LoVo (cell line): ENCODE measurements around the gene DVL3.
"Not testable (repeated sequence)": the region's sequence is repeated elsewhere in the genome, so short reads cannot be mapped to it uniquely, and the experiment has no call there.

ENCODE experiments used
- DNase-seq: peaks from one replicate; pipeline ENCODE4 v3.0.0-alpha.2; 2016; ENCODE audit warnings: low spot score

The DVL3 gene

GRCh38 chr3:184154885-184155643, at the start of gene DVL3:
Gene DVL3, plus strand, starts transcription at chr3:184155377. Its CDS starts 259 bp downstream, at chr3:184155636.
- DNase-seq = peak; percentile 71

DNA sequence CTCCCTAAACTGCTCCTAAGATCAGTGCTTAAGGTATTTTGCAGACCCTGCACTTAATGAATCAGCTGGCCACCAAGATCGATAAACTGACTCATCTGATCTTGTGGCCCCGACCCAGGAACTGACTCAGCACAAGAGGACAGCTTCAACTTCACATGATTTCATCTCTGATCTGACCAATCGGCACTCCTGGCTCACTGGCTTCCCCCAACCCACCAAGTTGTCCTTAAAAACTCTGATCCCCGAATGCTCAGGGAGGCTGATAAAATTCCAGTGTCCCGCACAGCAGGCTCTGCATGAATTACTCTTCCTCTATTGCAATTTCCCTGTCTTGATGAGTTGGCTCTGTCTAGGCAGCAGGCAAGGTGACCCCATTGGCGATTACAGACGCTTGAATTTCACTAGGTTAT, 44.9 kb upstream of the DVL3 start:
- no peak for DNase-seq

DNA sequence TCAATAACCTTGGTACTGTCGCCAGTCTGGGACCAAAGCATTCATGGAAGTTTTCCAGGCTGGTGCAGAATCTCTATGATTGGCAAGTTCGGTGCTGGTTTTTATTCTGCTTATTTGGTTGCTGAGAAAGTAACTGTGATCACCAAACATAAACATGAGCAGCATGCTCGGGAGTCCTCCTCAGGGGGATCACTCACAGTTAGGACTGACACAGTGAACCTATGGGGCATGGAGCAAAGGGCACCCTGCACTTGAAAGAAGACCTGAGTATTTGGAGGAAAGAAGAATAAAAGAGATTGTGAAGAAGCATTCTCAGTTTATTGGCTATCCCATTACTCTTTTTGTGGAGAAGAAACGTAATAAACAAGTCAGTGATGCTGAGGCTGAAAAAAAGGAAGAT, 39.2 kb upstream of the DVL3 start:
- DNase-seq = no peak

- no peak for DNase-seq
These were observed 37.5 kb upstream of the DVL3 start for GRCh38 chr3:184117636-184118035.

- not testable (repeated sequence) for DNase-seq
These were observed 34.1 kb upstream of the DVL3 start for GRCh38 chr3:184121031-184121430.

- no peak for DNase-seq
These were observed 29.2 kb upstream of the DVL3 start for GRCh38 chr3:184126006-184126405.

DNA sequence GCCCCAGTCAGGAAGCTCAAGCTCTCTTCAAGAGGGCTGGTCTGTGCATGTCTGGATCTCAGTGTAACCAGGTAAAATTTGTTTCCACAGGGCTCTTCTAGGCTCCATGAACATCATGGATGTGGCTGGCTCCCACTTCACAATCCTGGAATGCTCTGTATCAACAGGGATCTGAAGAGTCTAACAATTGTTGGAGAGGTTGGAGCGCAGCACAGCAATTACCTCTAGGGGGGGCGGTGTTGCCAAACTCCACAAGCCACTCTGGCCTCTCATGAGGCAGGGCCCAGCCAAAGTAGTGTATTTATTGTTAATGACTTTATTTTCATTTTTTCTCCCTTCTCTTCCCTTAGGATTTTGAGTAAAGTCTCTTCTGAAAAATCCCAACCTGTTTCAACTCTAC, 26.2 kb upstream of the DVL3 start:
- DNase-seq = peak; percentile 8

- no peak for DNase-seq
These were observed 22.2 kb upstream of the DVL3 start for GRCh38 chr3:184132945-184133344.

GRCh38 chr3:184133840-184134745, 21.1 kb upstream of the DVL3 start:
- DNase-seq = peak; percentile 82

- DNase-seq = no peak
These were observed 20.4 kb upstream of the DVL3 start for GRCh38 chr3:184134746-184135148.

GRCh38 chr3:184135149-184135910, 19.8 kb upstream of the DVL3 start, which contains the start of gene EIF2B5:
Gene EIF2B5, plus strand, starts transcription at chr3:184135358. Its CDS starts 28 bp downstream, at chr3:184135386.
- DNase-seq = peak; percentile 92

GRCh38 chr3:184135911-184136260, 19.3 kb upstream of the DVL3 start:
- no peak for DNase-seq

- DNase-seq = no peak
These were observed 14.7 kb upstream of the DVL3 start for GRCh38 chr3:184140436-184140835.

- no peak for DNase-seq
These were observed 13.0 kb upstream of the DVL3 start for GRCh38 chr3:184142199-184142598.

GRCh38 chr3:184143327-184143726, 11.8 kb upstream of the DVL3 start:
- DNase-seq = no peak

GRCh38 chr3:184144505-184144904, 10.7 kb upstream of the DVL3 start:
- DNase-seq = no peak

GRCh38 chr3:184145111-184145524, 10.1 kb upstream of the DVL3 start:
- DNase-seq = peak; percentile 25

DNA sequence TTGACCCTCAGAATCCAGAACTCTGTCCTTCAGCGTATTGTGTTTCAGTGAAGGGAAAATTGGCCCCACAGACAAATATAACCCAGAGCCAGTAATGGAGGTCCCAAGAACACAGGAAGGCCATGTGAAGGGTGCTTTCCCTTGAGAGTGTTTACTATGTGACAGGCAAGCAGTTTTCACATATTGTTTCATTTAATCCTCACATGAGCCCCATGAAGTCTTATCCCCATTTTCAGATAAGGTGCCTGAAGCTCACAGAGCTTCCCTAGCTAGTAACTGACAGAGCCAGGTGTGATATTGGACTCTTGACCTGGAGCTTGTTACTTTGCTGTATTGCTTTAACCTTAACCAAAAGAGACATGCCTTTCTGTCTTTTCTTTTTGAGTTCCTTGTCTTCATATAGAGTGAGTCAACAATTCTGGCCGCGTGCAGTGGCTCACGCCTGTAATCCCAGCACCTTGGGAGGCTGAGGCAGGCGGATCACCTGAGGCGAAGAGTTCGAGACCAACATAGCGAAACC, 9.4 kb upstream of the DVL3 start:
- DNase-seq = no peak

GRCh38 chr3:184148076-184148475, 7.1 kb upstream of the DVL3 start:
- no peak for DNase-seq

GRCh38 chr3:184149123-184149522, 6.1 kb upstream of the DVL3 start:
- no peak for DNase-seq

- DNase-seq = not testable (repeated sequence)
These were observed 5.4 kb upstream of the DVL3 start for GRCh38 chr3:184149770-184150169.
